Erythroblast (primary cell): ENCODE measurements around the gene EPHA7.

Experiments used
- DNase-seq, 2 experiments: peaks; one replicate each; lab custom pipeline; 2025; lab: John Stamatoyannopoulos, UW
- GATA1 ChIP-seq: IDR thresholded peaks from 2 replicates; pipeline ENCODE4 v1.6.1; 2011; ENCODE audit warnings: low read depth, mild to moderate bottlenecking, control low read depth, low read length, moderate library complexity
- POLR2A ChIP-seq: IDR thresholded peaks from 2 replicates; pipeline ENCODE4 v1.6.1; 2011; ENCODE audit warnings: mild to moderate bottlenecking, low read length

EPHA7 gene

GRCh38 chr6:93416571-93417420 lies 2.6 kb downstream of the EPHA7 start:
- TF ChIP-seq POLR2A (no peak), GATA1 (no peak)
- DNase-seq: no peak

GRCh38 chr6:93413190-93413589 lies 6.2 kb downstream of the EPHA7 start:
- TF ChIP-seq GATA1: no peak
- no peak for TF ChIP-seq POLR2A
- no peak for DNase-seq

- TF ChIP-seq GATA1 (no peak), POLR2A (no peak)
Measured at GRCh38 chr6:93412452-93412851, 6.9 kb downstream of the EPHA7 start.

GRCh38 chr6:93407186-93407585 lies 12.2 kb downstream of the EPHA7 start:
- no peak for DNase-seq
- no peak for TF ChIP-seq POLR2A
- TF ChIP-seq GATA1: no peak

More at GRCh38 chr6:93412452-93412851, 6.9 kb downstream of the EPHA7 start:
- no peak for DNase-seq

GRCh38 chr6:93403390-93403789 lies 16.0 kb downstream of the EPHA7 start:
- TF ChIP-seq POLR2A (no peak), GATA1 (no peak)
- DNase-seq: no peak

GRCh38 chr6:93398723-93399122 lies 20.6 kb downstream of the EPHA7 start:
- no peak for DNase-seq
- TF ChIP-seq POLR2A: no peak
- TF ChIP-seq GATA1: no peak

- DNase-seq: no peak
- TF ChIP-seq GATA1 (no peak), POLR2A (no peak)
Measured at GRCh38 chr6:93394471-93394870, 24.9 kb downstream of the EPHA7 start.

- DNase-seq: no peak
- TF ChIP-seq GATA1 (no peak), POLR2A (no peak)
Measured at GRCh38 chr6:93393554-93394074, 25.7 kb downstream of the EPHA7 start.

- TF ChIP-seq POLR2A: no peak
- no peak for TF ChIP-seq GATA1
- no peak for DNase-seq
Measured at GRCh38 chr6:93392797-93393196, 26.6 kb downstream of the EPHA7 start.

- DNase-seq: no peak
- TF ChIP-seq GATA1 (no peak), POLR2A (no peak)
Measured at GRCh38 chr6:93391965-93392364, 27.4 kb downstream of the EPHA7 start.

GRCh38 chr6:93389192-93389591 lies 30.2 kb downstream of the EPHA7 start:
- DNase-seq: no peak
- TF ChIP-seq POLR2A: no peak
- TF ChIP-seq GATA1: no peak

- TF ChIP-seq GATA1 (no peak), POLR2A (no peak)
- DNase-seq: no peak
Measured at GRCh38 chr6:93388070-93388469, 31.3 kb downstream of the EPHA7 start.

GRCh38 chr6:93376026-93376540 lies 43.3 kb downstream of the EPHA7 start:
- no peak for TF ChIP-seq GATA1
- no peak for TF ChIP-seq POLR2A
- DNase-seq: no peak

GRCh38 chr6:93373445-93373844 lies 45.9 kb downstream of the EPHA7 start:
- TF ChIP-seq POLR2A (no peak), GATA1 (no peak)
- no peak for DNase-seq
